Measurements from ENCODE around the gene CATSPER3. TPM values are rescaled to one million over a fixed set of nuclear protein-coding genes. Genes with fewer than 3 reads are reported as not detected.

Gene CATSPER3
- total and polyA plus RNA-seq, 8 donors: 0.42 to 1.6 (median 0.96) TPM

DNA sequence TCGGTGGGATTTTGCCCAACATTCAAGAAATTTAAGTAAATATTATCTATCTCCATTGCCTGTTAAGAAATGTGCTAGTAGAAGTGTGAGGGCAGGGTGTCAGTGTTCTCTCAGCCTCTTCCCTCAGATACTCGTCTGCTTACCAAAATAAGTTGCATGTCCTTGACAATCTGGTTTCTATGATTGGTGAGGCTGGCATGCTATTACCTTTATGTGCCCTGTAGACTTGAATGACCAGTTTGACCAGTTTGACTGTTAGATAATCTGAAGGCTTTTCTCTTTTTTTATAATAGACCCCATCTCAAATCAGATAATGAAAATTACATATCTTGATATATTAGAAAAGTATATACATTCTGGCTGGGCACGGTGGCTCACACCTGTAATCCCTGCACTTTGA, 348 bp downstream of the CATSPER3 start:
- Histone ChIP-seq H3K9me3 (no peaks in the 10 kb centered on the region), H3K4me1 (no peaks in the 10 kb centered on the region), H3K27ac (no peak overlapping the region), H3K4me3 (no peak overlapping the region), H3K27me3 (no peaks in the 10 kb centered on the region), H3K36me3 (peaks cover 0 to 26% of the 10 kb centered on the region in 2 donors)
- intact Hi-C loops (cut with DNase I): no loop called here
- no peak for ATAC-seq
- TF ChIP-seq, protein P1, sequence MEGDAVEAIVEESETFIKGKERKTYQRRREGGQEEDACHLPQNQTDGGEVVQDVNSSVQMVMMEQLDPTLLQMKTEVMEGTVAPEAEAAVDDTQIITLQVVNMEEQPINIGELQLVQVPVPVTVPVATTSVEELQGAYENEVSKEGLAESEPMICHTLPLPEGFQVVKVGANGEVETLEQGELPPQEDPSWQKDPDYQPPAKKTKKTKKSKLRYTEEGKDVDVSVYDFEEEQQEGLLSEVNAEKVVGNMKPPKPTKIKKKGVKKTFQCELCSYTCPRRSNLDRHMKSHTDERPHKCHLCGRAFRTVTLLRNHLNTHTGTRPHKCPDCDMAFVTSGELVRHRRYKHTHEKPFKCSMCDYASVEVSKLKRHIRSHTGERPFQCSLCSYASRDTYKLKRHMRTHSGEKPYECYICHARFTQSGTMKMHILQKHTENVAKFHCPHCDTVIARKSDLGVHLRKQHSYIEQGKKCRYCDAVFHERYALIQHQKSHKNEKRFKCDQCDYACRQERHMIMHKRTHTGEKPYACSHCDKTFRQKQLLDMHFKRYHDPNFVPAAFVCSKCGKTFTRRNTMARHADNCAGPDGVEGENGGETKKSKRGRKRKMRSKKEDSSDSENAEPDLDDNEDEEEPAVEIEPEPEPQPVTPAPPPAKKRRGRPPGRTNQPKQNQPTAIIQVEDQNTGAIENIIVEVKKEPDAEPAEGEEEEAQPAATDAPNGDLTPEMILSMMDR (IDR thresholded peaks at IDR 0.05): no peak
- no peak for DNase-seq

DNA sequence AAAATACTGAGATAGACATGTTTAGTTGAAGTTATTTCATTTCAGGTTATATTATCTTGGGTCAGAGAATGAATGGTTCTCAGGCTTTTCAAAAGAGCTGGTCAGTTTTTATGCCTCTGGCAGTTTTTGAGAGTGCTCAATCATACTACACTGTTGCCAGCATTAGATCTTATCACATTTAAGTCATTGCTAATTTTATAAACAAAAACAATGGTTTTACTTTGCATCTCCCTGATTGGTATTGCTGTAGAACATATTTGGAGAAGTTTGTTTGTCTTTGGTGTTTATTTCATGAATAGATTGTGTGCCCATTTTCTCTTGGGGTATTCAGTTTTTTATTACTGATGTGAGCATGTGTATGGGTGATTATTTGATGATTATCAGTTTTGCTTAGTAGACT, 1.5 kb downstream of the CATSPER3 start:
- H3K4me3 ChIP-seq: no peak overlapping the region
- ATAC-seq (no peak), DNase-seq (no peak)
- intact Hi-C loops (cut with DNase I): no loop called here
- H3K9me3 ChIP-seq: no peaks in the 10 kb centered on the region
- peaks cover 0 to 15% of the 10 kb centered on the region in 2 donors for H3K36me3 ChIP-seq
- TF ChIP-seq, protein P1 (IDR thresholded peaks at IDR 0.05): no peak
- no peak overlapping the region for H3K27ac ChIP-seq
- no peaks in the 10 kb centered on the region for H3K27me3 ChIP-seq
- H3K4me1 ChIP-seq: no peaks in the 10 kb centered on the region

DNA sequence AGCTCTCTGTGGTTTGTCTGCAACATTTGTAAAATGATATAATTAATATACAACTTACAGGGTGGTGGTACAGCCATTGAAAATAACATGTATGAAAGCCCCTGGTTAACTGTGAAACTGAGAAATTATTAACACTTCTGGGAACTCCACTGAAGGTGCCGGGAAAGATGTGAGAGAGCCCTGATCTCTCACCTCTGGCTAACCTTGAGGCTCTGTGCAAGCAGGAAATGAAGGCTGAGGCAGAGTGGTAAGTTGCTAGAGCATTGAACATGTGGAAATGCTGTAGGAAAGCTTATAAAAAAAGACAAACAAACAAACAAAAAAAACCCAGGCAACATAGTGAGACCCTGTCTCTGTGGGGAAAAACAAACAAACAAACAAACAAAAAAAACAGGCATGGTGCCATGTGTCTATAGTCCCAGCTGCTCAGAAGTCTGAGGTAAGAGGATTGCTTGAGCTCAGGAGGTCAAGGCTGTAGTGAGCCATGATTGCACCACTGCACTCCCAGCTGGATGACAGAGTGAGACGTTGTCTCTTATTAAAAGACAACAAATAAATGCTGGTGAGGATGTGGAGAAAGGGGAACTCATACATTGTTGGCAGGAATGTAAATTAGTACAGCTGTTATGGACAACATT, 7.5 kb downstream of the CATSPER3 start:
- Histone ChIP-seq H3K9me3 (peaks cover 0 to 33% of the 10 kb centered on the region in 2 donors), H3K36me3 (peaks cover 0 to 5% of the 10 kb centered on the region in 2 donors), H3K4me3 (no peak overlapping the region), H3K27ac (no peak overlapping the region), H3K4me1 (no peaks in the 10 kb centered on the region), H3K27me3 (no peaks in the 10 kb centered on the region)
- intact Hi-C loops (cut with DNase I): no loop called here
- DNase-seq (peak in 1 of 4 donors; percentile 0), ATAC-seq (no peak)
- TF ChIP-seq, protein P1 (IDR thresholded peaks at IDR 0.05): no peak

DNA sequence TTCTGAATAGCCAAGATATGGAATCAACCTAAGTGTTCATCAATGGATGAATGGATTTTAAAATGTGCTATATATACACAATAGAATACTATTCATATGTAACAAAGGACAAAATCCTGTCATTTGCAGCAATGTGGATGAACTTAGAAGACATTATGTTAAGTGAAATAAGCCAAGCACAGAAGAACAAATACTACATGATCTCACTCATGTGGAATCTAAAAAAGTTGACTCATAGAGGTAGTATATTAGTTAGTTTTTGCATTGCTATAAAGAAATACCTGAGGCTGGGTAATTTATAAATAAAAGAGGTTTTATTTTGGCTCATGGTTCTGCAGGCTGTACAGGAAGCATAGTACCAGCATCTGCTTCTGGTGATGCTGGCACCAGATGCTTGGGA, 8.1 kb downstream of the CATSPER3 start:
- Histone ChIP-seq H3K36me3 (peaks cover 0 to 5% of the 10 kb centered on the region in 2 donors), H3K4me1 (no peaks in the 10 kb centered on the region), H3K27me3 (no peaks in the 10 kb centered on the region), H3K27ac (no peak overlapping the region), H3K9me3 (peaks cover 0 to 38% of the 10 kb centered on the region in 2 donors), H3K4me3 (no peak overlapping the region)
- intact Hi-C loops (cut with DNase I): no loop called here
- ATAC-seq (no peak), DNase-seq (no peak)
- TF ChIP-seq, protein P1 (IDR thresholded peaks at IDR 0.05): no peak

DNA sequence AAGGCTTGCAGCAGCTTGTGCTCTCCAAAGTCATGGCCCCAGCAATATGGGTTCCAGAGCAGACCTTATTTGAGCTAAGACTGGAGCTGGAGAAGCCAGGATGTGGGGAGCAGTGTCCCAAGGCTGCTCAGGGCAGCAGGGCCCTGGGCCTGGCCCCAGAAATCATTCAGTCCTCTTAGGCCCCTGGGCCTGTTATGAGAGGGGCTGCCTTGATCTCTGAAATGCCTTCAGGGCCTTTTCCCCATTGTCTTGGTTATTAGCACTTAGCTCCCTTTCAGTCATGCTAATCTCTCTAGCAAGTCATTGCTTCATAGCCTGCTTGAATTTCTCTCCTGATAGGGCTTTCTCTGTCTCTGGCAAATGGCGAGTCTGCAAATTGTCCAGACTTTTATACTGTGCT, 9.1 kb downstream of the CATSPER3 start:
- Histone ChIP-seq H3K27me3 (no peaks in the 10 kb centered on the region), H3K27ac (no peak overlapping the region), H3K4me1 (no peaks in the 10 kb centered on the region), H3K36me3 (peaks cover 0 to 5% of the 10 kb centered on the region in 2 donors), H3K9me3 (peaks cover 0 to 48% of the 10 kb centered on the region in 2 donors), H3K4me3 (no peak overlapping the region)
- no peak for DNase-seq
- intact Hi-C loops (cut with DNase I): no loop called here
- ATAC-seq: no peak
- TF ChIP-seq, protein P1 (IDR thresholded peaks at IDR 0.05): no peak
